ENCODE results near the gene ITGBL1. TPM values are rescaled to one million over a fixed set of nuclear protein-coding genes. Genes with fewer than 3 reads are reported as not detected.

Gene ITGBL1
- total and polyA plus RNA-seq, 2 of the 8 experiments (the other 6 are each of a cell fraction or from before 2014, with no cell fraction given), result not detected

- TF ChIP-seq JUND (IDR thresholded peaks at IDR 0.05; ENCODE audit: low read length), result no peak
- TF ChIP-seq CREB1 (IDR thresholded peaks at IDR 0.05), result no peak
- no peak for TF ChIP-seq EGR1 (IDR thresholded peaks at IDR 0.05; ENCODE audit: borderline replicate concordance, low read depth, low read length)
- no peak for TF ChIP-seq ASH2L (IDR thresholded peaks at IDR 0.05; ENCODE audit: low read length)
- TF ChIP-seq BRCA1 (IDR thresholded peaks at IDR 0.05; ENCODE audit: low read depth, low read length), result no peak
These were observed 117.3 kb downstream of the ITGBL1 start (continued) for GRCh38 chr13:101569807-101570206.
